Epithelial cell of esophagus (primary cell): ENCODE measurements around the gene HHAT.

Source experiments
- DNase-seq: peaks from one replicate; pipeline ENCODE4 v3.0.0; 2010; ENCODE audit warnings: low read depth
- H3K4me3 ChIP-seq: 2 replicates; pipeline ENCODE4 v1.5.1; 2011; ENCODE audit warnings: mild to moderate bottlenecking, low read length, control low read depth
- TF ChIP-seq, protein P1 (sequence below): IDR thresholded peaks from 2 replicates; pipeline ENCODE4 v1.5.1; 2011; ENCODE audit warnings: low read depth, mild to moderate bottlenecking, low read length, control low read depth, inconsistent platforms; ENCODE audit not compliant: insufficient read depth; ENCODE audit errors: missing control alignments

The HHAT gene

DNA sequence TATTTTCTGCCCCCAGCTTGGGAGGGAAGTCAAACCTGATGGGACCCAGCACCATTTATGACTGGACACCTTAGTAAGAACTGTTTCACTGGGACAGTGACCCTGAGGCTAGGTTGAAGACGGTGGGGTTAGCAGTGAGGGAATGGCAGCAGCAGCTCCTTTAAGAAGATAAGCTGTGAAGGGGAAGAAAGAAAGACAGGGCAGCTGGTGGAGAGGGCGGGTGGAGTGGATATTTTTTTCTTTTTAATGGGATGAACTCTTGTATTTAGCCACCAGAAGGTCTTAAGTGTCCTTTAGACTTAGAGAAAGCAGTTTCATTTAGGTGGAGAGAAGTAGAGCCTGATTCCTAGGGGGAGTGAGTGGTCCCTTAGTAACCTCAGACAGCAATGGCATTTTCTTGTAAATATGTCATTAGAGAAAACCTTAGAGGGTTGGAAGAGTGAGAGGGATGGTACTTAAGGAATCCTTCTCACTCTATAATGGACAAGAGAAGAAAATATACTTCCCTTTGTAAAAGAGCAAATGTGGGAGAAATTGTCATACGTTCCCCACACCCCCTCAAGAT is 187.5 kb downstream of the HHAT start:
- no peak overlapping the region for H3K4me3 ChIP-seq
- DNase-seq = no peak
- TF ChIP-seq, protein P1, sequence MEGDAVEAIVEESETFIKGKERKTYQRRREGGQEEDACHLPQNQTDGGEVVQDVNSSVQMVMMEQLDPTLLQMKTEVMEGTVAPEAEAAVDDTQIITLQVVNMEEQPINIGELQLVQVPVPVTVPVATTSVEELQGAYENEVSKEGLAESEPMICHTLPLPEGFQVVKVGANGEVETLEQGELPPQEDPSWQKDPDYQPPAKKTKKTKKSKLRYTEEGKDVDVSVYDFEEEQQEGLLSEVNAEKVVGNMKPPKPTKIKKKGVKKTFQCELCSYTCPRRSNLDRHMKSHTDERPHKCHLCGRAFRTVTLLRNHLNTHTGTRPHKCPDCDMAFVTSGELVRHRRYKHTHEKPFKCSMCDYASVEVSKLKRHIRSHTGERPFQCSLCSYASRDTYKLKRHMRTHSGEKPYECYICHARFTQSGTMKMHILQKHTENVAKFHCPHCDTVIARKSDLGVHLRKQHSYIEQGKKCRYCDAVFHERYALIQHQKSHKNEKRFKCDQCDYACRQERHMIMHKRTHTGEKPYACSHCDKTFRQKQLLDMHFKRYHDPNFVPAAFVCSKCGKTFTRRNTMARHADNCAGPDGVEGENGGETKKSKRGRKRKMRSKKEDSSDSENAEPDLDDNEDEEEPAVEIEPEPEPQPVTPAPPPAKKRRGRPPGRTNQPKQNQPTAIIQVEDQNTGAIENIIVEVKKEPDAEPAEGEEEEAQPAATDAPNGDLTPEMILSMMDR = no peak

DNA sequence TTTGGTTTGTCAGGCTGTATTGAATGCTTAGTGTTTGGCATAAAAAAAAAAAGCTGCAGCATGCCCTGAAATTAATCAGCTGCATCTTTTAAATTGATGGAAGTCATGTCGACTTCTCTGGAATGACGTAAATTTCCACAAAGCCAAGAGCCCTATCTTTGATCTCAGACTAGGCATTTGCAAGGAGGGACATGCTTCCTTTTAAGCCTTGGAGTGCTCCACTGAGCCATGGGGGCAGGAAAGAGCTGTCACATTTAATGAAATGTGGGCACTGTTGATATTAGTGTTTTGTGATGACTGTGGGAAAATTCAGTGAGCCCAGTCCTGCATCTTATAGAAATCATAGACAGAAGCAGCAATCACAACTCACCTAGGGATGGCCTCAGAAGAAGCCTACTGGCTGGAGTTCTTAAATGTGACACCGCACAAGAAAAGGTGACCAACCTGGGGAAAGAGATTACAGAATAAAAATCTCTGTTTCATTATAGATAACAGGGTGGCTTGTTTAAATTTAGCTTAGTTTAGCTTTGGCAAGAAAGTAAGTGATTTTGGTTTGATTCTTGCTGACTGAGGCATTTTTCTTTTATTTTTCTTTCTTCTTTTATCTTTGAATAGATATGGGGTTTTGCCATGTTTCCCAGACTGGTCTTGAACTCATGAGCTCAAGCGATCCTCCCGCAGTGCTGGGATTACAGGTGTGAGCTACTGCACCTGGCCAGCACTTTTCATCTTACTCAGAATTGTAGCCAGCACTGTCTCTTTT is 188.2 kb downstream of the HHAT start:
- no peak for DNase-seq

DNA sequence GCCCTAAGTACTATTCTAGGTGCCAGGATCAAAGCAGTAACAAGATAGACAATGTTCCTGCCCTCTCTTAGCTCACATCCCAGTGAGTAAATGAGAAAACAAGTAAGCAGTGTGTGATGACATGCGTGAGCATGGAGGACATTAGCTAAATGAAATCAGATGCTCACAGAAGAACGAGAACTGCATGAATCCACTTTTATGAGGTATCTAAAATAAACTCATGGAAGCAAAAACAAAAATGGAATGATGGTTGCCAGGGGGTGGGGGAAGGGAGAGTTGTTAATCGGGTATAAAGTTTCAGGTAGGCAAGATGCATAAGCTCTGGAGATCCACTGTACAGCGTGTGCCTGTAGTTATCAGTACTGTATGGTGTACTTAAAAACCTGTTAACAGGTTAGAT is 195.1 kb downstream of the HHAT start:
- TF ChIP-seq, protein P1 = no peak
- no peak overlapping the region for H3K4me3 ChIP-seq
- no peak for DNase-seq

More for the DNA sequence above, 188.2 kb downstream of the HHAT start:
- TF ChIP-seq, protein P1 = no peak
- no peak overlapping the region for H3K4me3 ChIP-seq

DNA sequence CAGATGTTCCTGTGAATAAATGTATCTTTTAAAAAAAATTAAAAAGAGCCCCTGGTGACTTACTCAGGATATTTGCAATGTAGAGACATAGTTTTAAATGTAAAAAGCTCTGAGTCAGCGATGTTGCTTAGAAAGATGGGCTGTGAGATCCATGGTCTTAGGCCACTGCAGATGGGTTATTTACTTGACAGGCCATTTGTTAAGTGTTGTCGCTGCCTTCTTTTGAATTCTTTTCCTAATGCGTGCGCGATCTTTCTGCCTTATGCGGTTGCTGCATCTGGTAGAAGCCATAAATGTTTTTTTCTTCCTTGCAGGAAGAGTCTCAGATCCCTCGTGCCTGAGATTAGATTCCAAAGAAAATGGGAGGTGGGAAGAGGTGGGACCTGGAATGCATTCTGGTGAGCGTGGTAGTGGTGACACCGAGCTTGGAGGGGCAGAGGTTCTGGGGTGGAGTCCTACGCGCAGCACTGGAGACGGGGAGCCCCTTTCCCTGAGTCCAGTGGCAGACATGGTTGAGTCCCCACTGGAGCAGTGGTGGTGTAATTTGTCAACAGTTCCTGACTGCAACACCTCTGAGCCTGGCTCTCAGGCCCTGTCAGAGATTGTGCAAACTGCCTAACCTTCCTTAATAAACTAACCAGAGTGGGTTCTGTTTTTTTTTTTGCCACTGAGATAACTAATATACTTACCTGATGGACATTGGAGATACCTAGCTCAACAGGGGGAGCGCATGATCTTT is 197.2 kb downstream of the HHAT start:
- no peak for DNase-seq
- no peak overlapping the region for H3K4me3 ChIP-seq
- TF ChIP-seq, protein P1 = no peak

DNA sequence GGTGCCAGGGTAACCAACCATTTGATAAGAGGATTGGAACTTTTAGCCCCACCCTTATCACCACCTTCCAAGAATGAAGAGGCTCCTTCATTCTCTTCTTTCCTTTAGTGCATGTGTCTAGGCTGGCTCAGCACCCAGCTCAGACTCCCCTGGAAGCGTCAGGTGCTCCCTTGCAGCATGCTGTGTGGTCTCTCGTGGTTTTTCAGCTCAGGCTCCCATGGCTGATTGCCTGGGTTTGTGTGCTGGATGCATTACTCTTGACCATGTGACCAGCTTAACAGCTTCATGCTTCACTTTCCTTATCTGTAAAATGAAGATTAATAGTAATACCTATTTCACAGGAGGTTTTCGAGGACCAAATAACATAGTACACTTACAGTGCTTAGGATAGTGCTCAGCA is 198.4 kb downstream of the HHAT start:
- no peak overlapping the region for H3K4me3 ChIP-seq
- TF ChIP-seq, protein P1 = no peak
- DNase-seq = no peak

DNA sequence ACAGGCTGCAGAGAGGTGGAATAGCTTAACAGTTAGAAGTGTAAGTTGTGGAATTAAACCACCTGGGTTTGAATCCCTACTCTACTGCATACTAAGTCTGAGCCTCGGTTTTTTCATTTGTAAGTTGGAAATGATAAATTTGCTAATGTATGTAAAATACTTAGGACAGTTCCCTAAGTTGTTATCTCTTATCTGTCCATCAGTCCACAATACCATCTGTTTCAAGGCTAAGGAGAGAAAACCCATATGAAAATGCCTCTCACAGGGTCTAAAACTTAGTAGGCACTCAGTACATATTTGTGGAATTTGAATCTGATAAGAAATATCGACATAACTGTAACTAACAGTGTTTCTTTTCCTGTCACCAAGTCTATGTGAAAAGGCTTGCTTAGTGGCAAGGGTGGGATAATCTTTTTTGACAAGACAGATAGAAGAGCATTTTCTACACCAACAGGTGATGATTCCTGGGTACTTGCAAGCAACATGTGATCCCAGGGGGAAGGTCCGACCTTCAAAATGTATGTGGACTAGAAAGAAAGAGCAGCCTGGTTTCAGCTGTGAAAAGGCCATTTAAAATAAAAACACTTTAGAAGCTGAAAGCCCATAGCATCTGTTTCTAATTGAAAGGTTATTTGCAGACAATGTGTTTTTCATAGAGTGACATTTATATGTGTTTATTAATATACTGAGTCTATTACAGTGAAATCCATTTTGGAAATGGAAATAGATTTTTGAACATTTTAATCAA is 202.9 kb downstream of the HHAT start:
- TF ChIP-seq, protein P1 = no peak
- no peak for DNase-seq
- H3K4me3 ChIP-seq = no peak overlapping the region
